ENCODE results near the gene HCST.
"Not testable (repeated sequence)": the region's sequence is repeated elsewhere in the genome, so short reads cannot be mapped to it uniquely, and the experiment has no call there.

HCST gene

DNA sequence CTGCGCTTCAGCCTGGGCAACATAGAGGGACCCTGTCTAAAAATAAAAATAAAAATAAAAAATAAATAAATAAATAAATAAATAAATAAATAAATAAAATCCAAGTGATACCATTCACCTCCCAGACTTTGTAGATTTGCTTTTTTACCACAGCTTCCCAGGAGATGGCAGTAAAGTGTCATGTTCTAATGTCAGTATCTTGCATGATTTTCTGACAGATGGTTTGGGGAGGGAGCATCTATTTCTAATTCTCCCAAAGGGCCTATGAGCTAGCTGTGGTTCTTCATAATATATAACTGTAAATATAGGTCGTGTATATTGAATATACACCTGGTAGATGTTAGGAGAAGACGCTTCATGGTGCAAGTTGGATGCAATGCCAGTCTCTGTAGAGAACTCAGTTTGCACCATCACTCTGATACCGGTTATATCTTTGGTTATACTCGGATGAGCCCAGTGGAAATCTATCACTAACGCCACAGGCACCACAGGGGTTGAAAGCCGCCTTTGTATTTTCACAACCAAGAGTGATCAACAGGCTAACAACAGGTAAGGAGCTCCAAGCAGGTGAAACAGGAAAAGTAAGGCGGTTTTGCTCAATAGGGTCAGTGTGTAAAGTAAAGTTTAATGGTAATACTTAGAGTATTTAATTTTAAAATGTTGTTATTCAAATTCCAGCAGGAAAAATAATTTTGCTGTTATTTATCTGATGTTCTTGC is 20.1 kb upstream of the HCST start:
- Histone ChIP-seq H3K4me1 (ENCODE audit: control insufficient read depth, low read depth, low read length) (peaks cover 7% of the 10 kb centered on the region), H3K9me3 (ENCODE audit: control insufficient read depth, low read depth, low read length) (no peaks in the 10 kb centered on the region), H3K9ac (ENCODE audit: low read length) (no peak overlapping the region), H3K27ac (ENCODE audit: low read length) (no peak overlapping the region), H3K4me3 (ENCODE audit: low read length) (no peak overlapping the region), H3K27me3 (ENCODE audit: control insufficient read depth, insufficient read depth, low read length) (peaks cover 10% of the 10 kb centered on the region), H3K36me3 (ENCODE audit: control insufficient read depth, low read depth, low read length) (no peaks in the 10 kb centered on the region)

GRCh38 chr19:35883882-35884281 is 18.4 kb upstream of the HCST start:
- Histone ChIP-seq H3K27ac (ENCODE audit: low read length) (no peak overlapping the region), H3K4me1 (ENCODE audit: control insufficient read depth, low read depth, low read length) (peaks cover 7% of the 10 kb centered on the region), H3K4me3 (ENCODE audit: low read length) (no peak overlapping the region), H3K9me3 (ENCODE audit: control insufficient read depth, low read depth, low read length) (no peaks in the 10 kb centered on the region), H3K36me3 (ENCODE audit: control insufficient read depth, low read depth, low read length) (peaks cover 6% of the 10 kb centered on the region), H3K9ac (ENCODE audit: low read length) (no peak overlapping the region), H3K27me3 (ENCODE audit: control insufficient read depth, insufficient read depth, low read length) (peaks cover 4% of the 10 kb centered on the region)

DNA sequence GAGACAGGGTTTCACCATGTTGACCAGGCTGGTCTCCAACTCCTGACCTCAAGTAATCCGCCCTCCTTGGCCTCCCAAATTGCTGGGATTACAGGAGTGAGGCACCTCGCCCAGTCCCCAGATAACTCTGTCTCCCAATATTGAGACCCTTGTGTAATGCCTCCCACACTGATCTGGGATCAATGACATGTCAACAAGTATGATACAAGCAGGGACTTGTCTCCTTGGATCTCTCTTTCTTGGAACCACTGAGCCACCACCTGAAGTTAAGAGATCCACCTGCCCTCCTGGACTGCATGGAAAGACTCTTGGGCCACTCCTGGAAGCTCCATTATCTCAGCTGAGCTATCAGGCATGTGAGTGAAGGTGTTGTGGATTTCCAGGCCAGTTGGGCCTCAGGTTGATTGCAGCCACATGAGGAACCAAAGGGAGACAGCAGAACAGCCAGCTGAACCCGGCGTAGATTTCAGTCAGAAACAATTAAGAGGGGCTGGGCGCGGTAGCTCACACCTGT is 17.0 kb upstream of the HCST start:
- H3K4me1 ChIP-seq (ENCODE audit: control insufficient read depth, low read depth, low read length) = no peaks in the 10 kb centered on the region
- H3K9me3 ChIP-seq (ENCODE audit: control insufficient read depth, low read depth, low read length) = no peaks in the 10 kb centered on the region
- no peak overlapping the region for H3K4me3 ChIP-seq (ENCODE audit: low read length)
- no peaks in the 10 kb centered on the region for H3K27me3 ChIP-seq (ENCODE audit: control insufficient read depth, insufficient read depth, low read length)
- no peak overlapping the region for H3K9ac ChIP-seq (ENCODE audit: low read length)
- no peak overlapping the region for H3K27ac ChIP-seq (ENCODE audit: low read length)
- peaks cover 19% of the 10 kb centered on the region for H3K36me3 ChIP-seq (ENCODE audit: control insufficient read depth, low read depth, low read length)

DNA sequence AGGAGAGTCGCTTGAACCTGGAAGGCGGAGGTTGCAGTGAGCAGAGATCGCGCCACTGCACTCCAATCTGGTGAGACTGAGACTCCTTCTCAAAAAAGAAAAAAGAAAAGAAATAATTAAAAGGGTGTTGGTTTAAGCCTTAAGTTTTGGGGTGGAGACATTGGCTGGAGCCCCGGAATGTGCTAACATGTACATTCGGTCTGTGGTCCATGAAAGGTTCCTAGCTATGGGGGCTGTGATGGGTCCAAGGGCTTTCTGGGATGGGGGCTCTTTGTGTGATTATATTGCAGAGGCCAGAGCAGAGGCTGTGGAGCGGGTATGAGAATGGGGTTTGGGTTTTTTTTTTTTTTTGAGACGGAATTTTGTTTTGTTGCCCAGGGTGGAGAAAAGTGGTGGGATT is 16.4 kb upstream of the HCST start:
- H3K36me3 ChIP-seq (ENCODE audit: control insufficient read depth, low read depth, low read length) = peaks cover 19% of the 10 kb centered on the region
- no peak overlapping the region for H3K9ac ChIP-seq (ENCODE audit: low read length)
- H3K9me3 ChIP-seq (ENCODE audit: control insufficient read depth, low read depth, low read length) = no peaks in the 10 kb centered on the region
- no peak overlapping the region for H3K4me3 ChIP-seq (ENCODE audit: low read length)
- H3K27ac ChIP-seq (ENCODE audit: low read length) = no peak overlapping the region
- H3K27me3 ChIP-seq (ENCODE audit: control insufficient read depth, insufficient read depth, low read length) = no peaks in the 10 kb centered on the region
- no peaks in the 10 kb centered on the region for H3K4me1 ChIP-seq (ENCODE audit: control insufficient read depth, low read depth, low read length)

GRCh38 chr19:35887197-35887596 is 15.1 kb upstream of the HCST start:
- H3K9ac ChIP-seq (ENCODE audit: low read length) = no peak overlapping the region

GRCh38 chr19:35888398-35888797 is 13.9 kb upstream of the HCST start:
- H3K4me3 ChIP-seq (ENCODE audit: low read length) = no peak overlapping the region
- no peaks in the 10 kb centered on the region for H3K9me3 ChIP-seq (ENCODE audit: control insufficient read depth, low read depth, low read length)
- peaks cover 27% of the 10 kb centered on the region for H3K36me3 ChIP-seq (ENCODE audit: control insufficient read depth, low read depth, low read length)
- H3K27ac ChIP-seq (ENCODE audit: low read length) = no peak overlapping the region
- no peaks in the 10 kb centered on the region for H3K4me1 ChIP-seq (ENCODE audit: control insufficient read depth, low read depth, low read length)
- H3K9ac ChIP-seq (ENCODE audit: low read length) = no peak overlapping the region
- H3K27me3 ChIP-seq (ENCODE audit: control insufficient read depth, insufficient read depth, low read length) = no peaks in the 10 kb centered on the region

More at GRCh38 chr19:35887197-35887596, 15.1 kb upstream of the HCST start:
- no peak overlapping the region for H3K4me3 ChIP-seq (ENCODE audit: low read length)
- peaks cover 19% of the 10 kb centered on the region for H3K36me3 ChIP-seq (ENCODE audit: control insufficient read depth, low read depth, low read length)
- H3K27me3 ChIP-seq (ENCODE audit: control insufficient read depth, insufficient read depth, low read length) = no peaks in the 10 kb centered on the region
- H3K27ac ChIP-seq (ENCODE audit: low read length) = no peak overlapping the region
- H3K9me3 ChIP-seq (ENCODE audit: control insufficient read depth, low read depth, low read length) = no peaks in the 10 kb centered on the region
- no peaks in the 10 kb centered on the region for H3K4me1 ChIP-seq (ENCODE audit: control insufficient read depth, low read depth, low read length)

- Histone ChIP-seq H3K4me3 (ENCODE audit: low read length) (no peak overlapping the region), H3K36me3 (ENCODE audit: control insufficient read depth, low read depth, low read length) (peaks cover 34% of the 10 kb centered on the region), H3K27me3 (ENCODE audit: control insufficient read depth, insufficient read depth, low read length) (no peaks in the 10 kb centered on the region), H3K4me1 (ENCODE audit: control insufficient read depth, low read depth, low read length) (no peaks in the 10 kb centered on the region), H3K9me3 (ENCODE audit: control insufficient read depth, low read depth, low read length) (no peaks in the 10 kb centered on the region), H3K27ac (ENCODE audit: low read length) (no peak overlapping the region), H3K9ac (ENCODE audit: low read length) (no peak overlapping the region)
These were observed 12.8 kb upstream of the HCST start for GRCh38 chr19:35889370-35890112.

DNA sequence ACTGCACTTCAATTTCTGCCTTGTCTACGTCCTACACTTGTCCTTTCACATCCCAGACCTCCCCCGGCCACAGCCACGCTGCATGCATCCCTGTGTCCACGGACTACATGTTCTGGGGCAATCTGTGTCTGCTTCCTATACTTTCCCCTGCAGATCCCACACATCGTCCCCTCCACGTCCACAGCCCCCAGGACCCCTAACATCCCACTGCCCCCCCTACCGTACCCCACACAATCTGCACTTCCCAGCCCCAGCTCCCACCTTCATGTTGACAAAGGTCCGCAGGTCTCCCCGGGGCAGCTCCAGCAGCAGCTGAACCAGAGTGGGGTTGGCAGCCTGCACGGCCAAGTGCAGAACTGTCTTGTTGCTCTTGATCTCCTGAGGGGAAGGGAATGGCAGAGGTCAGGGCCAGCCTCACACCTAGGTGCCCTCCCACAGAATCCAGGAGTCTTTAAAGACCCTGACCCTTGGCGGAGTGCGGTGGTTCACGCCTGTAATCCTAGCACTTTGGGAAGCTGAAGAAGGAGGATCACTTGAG is 12.1 kb upstream of the HCST start:
- no peaks in the 10 kb centered on the region for H3K4me1 ChIP-seq (ENCODE audit: control insufficient read depth, low read depth, low read length)
- no peaks in the 10 kb centered on the region for H3K9me3 ChIP-seq (ENCODE audit: control insufficient read depth, low read depth, low read length)
- H3K36me3 ChIP-seq (ENCODE audit: control insufficient read depth, low read depth, low read length) = peaks cover 34% of the 10 kb centered on the region
- no peak overlapping the region for H3K9ac ChIP-seq (ENCODE audit: low read length)
- H3K4me3 ChIP-seq (ENCODE audit: low read length) = no peak overlapping the region
- no peaks in the 10 kb centered on the region for H3K27me3 ChIP-seq (ENCODE audit: control insufficient read depth, insufficient read depth, low read length)
- no peak overlapping the region for H3K27ac ChIP-seq (ENCODE audit: low read length)

- not testable (repeated sequence) for H3K27me3 ChIP-seq (ENCODE audit: control insufficient read depth, insufficient read depth, low read length); H3K27ac ChIP-seq (ENCODE audit: low read length); H3K4me3 ChIP-seq (ENCODE audit: low read length); H3K4me1 ChIP-seq (ENCODE audit: control insufficient read depth, low read depth, low read length); H3K9me3 ChIP-seq (ENCODE audit: control insufficient read depth, low read depth, low read length); H3K9ac ChIP-seq (ENCODE audit: low read length)
- H3K36me3 ChIP-seq (ENCODE audit: control insufficient read depth, low read depth, low read length) = peaks cover 42% of the 10 kb centered on the region
These were observed 10.5 kb upstream of the HCST start for GRCh38 chr19:35891819-35892218.

DNA sequence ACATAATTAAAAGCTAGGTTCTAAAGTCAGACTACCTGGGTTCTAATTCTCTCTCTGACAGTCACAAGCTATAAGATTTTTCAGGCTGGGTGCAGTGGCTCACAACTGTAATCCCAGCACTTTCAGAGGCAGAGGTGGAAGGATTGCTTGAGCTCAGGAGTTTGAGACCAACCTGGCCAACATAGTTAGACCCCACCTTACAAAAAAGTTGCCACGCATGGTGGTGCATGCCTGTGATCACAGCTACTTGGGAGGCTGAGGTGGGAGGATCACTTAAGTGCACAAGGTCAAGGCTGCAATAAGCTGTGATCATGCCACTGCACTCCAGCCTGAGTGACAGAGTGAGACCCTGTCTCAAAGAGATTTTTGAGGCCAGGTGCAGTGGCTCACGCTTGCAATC is 8.0 kb upstream of the HCST start:
- no peak overlapping the region for H3K27ac ChIP-seq (ENCODE audit: low read length)
- H3K27me3 ChIP-seq (ENCODE audit: control insufficient read depth, insufficient read depth, low read length) = no peaks in the 10 kb centered on the region
- no peak overlapping the region for H3K4me3 ChIP-seq (ENCODE audit: low read length)
- H3K4me1 ChIP-seq (ENCODE audit: control insufficient read depth, low read depth, low read length) = no peaks in the 10 kb centered on the region
- H3K9me3 ChIP-seq (ENCODE audit: control insufficient read depth, low read depth, low read length) = no peaks in the 10 kb centered on the region
- H3K36me3 ChIP-seq (ENCODE audit: control insufficient read depth, low read depth, low read length) = peaks cover 36% of the 10 kb centered on the region
- H3K9ac ChIP-seq (ENCODE audit: low read length) = no peak overlapping the region

- Histone ChIP-seq H3K9ac (ENCODE audit: low read length) (no peak overlapping the region), H3K4me3 (ENCODE audit: low read length) (no peak overlapping the region), H3K27ac (ENCODE audit: low read length) (no peak overlapping the region), H3K4me1 (ENCODE audit: control insufficient read depth, low read depth, low read length) (no peaks in the 10 kb centered on the region), H3K36me3 (ENCODE audit: control insufficient read depth, low read depth, low read length) (peaks cover 29% of the 10 kb centered on the region), H3K9me3 (ENCODE audit: control insufficient read depth, low read depth, low read length) (no peaks in the 10 kb centered on the region), H3K27me3 (ENCODE audit: control insufficient read depth, insufficient read depth, low read length) (no peaks in the 10 kb centered on the region)
These were observed 6.3 kb upstream of the HCST start for GRCh38 chr19:35895911-35896642.
